Measurements from ENCODE around the gene CENPK.
A peak's percentile ranks its signal among the peaks of the same experiment; 100 is the strongest.
"Not testable (repeated sequence)": the region's sequence is repeated elsewhere in the genome, so short reads cannot be mapped to it uniquely, and the experiment has no call there.

Gene CENPK

GRCh38 chr5:65512170-65512937, 50.6 kb downstream of the CENPK start:
- Histone ChIP-seq H3K4me3 (no peak overlapping the region), H3K27ac (no peak overlapping the region)

GRCh38 chr5:65508978-65509377, 54.0 kb downstream of the CENPK start:
- Histone ChIP-seq H3K27ac (no peak overlapping the region), H3K4me3 (no peak overlapping the region)

- Histone ChIP-seq H3K27ac (no peak overlapping the region), H3K4me3 (no peak overlapping the region)
Observed at GRCh38 chr5:65506961-65507360, 56.0 kb downstream of the CENPK start.

GRCh38 chr5:65489119-65489518, 73.8 kb downstream of the CENPK start:
- no peak overlapping the region for H3K4me3 ChIP-seq
- H3K27ac ChIP-seq: no peak overlapping the region

- H3K27ac ChIP-seq, H3K4me3 ChIP-seq: not testable (repeated sequence)
Observed at GRCh38 chr5:65488038-65488687, 74.8 kb downstream of the CENPK start.

- H3K4me3 ChIP-seq, H3K27ac ChIP-seq: not testable (repeated sequence)
Observed at GRCh38 chr5:65486803-65487202, 76.2 kb downstream of the CENPK start.

- no peak overlapping the region for H3K27ac ChIP-seq
- no peak overlapping the region for H3K4me3 ChIP-seq
Observed at GRCh38 chr5:65485405-65485804, 77.6 kb downstream of the CENPK start.

GRCh38 chr5:65483546-65484346, 79.2 kb downstream of the CENPK start:
- peak overlapping the region in 4 of 7 experiments; percentile 44 to 66 (median 46) for H3K4me3 ChIP-seq
- peak overlapping the region in 16 of 21 experiments; percentile 40 to 88 (median 78) for H3K27ac ChIP-seq

GRCh38 chr5:65482736-65483545, 80.0 kb downstream of the CENPK start:
- Histone ChIP-seq H3K4me3 (peak overlapping the region; percentile 35 to 66 (median 46)), H3K27ac (peak overlapping the region; percentile 40 to 88 (median 75))

- peak overlapping the region; percentile 35 to 66 (median 46) for H3K4me3 ChIP-seq
- H3K27ac ChIP-seq: peak overlapping the region; percentile 40 to 88 (median 75)
Observed at GRCh38 chr5:65482296-65482735, 80.7 kb downstream of the CENPK start.

- peak within 1 kb of the TSS; percentile 43 to 88 (median 75) for H3K27ac ChIP-seq
- peak within 1 kb of the TSS; percentile 35 to 66 (median 46) for H3K4me3 ChIP-seq
Observed at GRCh38 chr5:65481635-65482295, 81.2 kb downstream of the CENPK start, which contains the start of gene ADAMTS6. Gene ADAMTS6 (minus strand): TSS chr5:65481920. CDS start chr5:65473673, 8,247 bp downstream.

GRCh38 chr5:65481171-65481581, 81.8 kb downstream of the CENPK start:
- Histone ChIP-seq H3K4me3 (peak overlapping the region; percentile 35 to 66 (median 46)), H3K27ac (peak overlapping the region in 16 of 21 experiments; percentile 21 to 88 (median 74))

- peak overlapping the region in 14 of 21 experiments; percentile 14 to 88 (median 59) for H3K27ac ChIP-seq
- H3K4me3 ChIP-seq: peak overlapping the region; percentile 28 to 66 (median 35)
Observed at GRCh38 chr5:65480306-65480865, 82.6 kb downstream of the CENPK start.

GRCh38 chr5:65479527-65479926, 83.4 kb downstream of the CENPK start:
- H3K27ac ChIP-seq: peak overlapping the region in 4 of 21 experiments; percentile 55 to 88 (median 62)
- peak overlapping the region in 1 of 7 experiments; percentile 31 for H3K4me3 ChIP-seq

GRCh38 chr5:65478336-65478735, 84.6 kb downstream of the CENPK start:
- Histone ChIP-seq H3K27ac (no peak overlapping the region), H3K4me3 (no peak overlapping the region)

- H3K27ac ChIP-seq: no peak overlapping the region
- H3K4me3 ChIP-seq: no peak overlapping the region
Observed at GRCh38 chr5:65475895-65476294, 87.1 kb downstream of the CENPK start.

GRCh38 chr5:65475336-65475735, 87.6 kb downstream of the CENPK start:
- H3K4me3 ChIP-seq: no peak overlapping the region
- no peak overlapping the region for H3K27ac ChIP-seq

- H3K4me3 ChIP-seq: no peak overlapping the region
- no peak overlapping the region for H3K27ac ChIP-seq
Observed at GRCh38 chr5:65474130-65474711, 88.7 kb downstream of the CENPK start.

Measured in skin epidermis (tissue), 12 donors.